Measurements from ENCODE around the gene MED12L.

The MED12L gene

GRCh38 chr3:151330899-151331298, 245.4 kb downstream of the MED12L start:
- no peak for DNase-seq

GRCh38 chr3:151331696-151332095, 246.2 kb downstream of the MED12L start:
- no peak for DNase-seq

GRCh38 chr3:151345859-151346258, 260.4 kb downstream of the MED12L start:
- DNase-seq, result no peak

- DNase-seq, result no peak
These were observed 260.8 kb downstream of the MED12L start for GRCh38 chr3:151346292-151346691.

GRCh38 chr3:151347432-151347831, 262.0 kb downstream of the MED12L start:
- no peak for DNase-seq

- no peak for DNase-seq
These were observed 265.2 kb downstream of the MED12L start for GRCh38 chr3:151350656-151351055.

GRCh38 chr3:151351219-151351618, 265.8 kb downstream of the MED12L start:
- no peak for DNase-seq

GRCh38 chr3:151351648-151352047, 266.2 kb downstream of the MED12L start:
- no peak for DNase-seq

GRCh38 chr3:151356794-151357462, 271.5 kb downstream of the MED12L start:
- no peak for DNase-seq

- DNase-seq, result no peak
These were observed 272.0 kb downstream of the MED12L start for GRCh38 chr3:151357463-151357850.

GRCh38 chr3:151362751-151363174, 277.3 kb downstream of the MED12L start:
- no peak for DNase-seq

GRCh38 chr3:151366993-151367392, 281.5 kb downstream of the MED12L start:
- DNase-seq, result no peak

- no peak for DNase-seq
These were observed 282.0 kb downstream of the MED12L start for GRCh38 chr3:151367448-151367847.

- no peak for DNase-seq
These were observed 286.1 kb downstream of the MED12L start for GRCh38 chr3:151371526-151371925.

GRCh38 chr3:151372063-151372820, 286.8 kb downstream of the MED12L start:
- DNase-seq, result no peak

- no peak for DNase-seq
These were observed 292.4 kb downstream of the MED12L start for GRCh38 chr3:151377768-151378385.

- DNase-seq, result no peak
These were observed 293.7 kb downstream of the MED12L start for GRCh38 chr3:151379083-151379734.

GRCh38 chr3:151382671-151383070, 297.2 kb downstream of the MED12L start:
- no peak for DNase-seq

GRCh38 chr3:151383111-151383510, 297.6 kb downstream of the MED12L start:
- DNase-seq, result no peak

GRCh38 chr3:151383956-151384355, 298.5 kb downstream of the MED12L start:
- no peak for DNase-seq

- no peak for DNase-seq
These were observed 299.3 kb downstream of the MED12L start, which contains the start of gene P2RY12 for GRCh38 chr3:151384741-151385174. P2RY12 (minus strand) TSS chr3:151384753; CDS start chr3:151338845, 45,908 bp downstream.

- no peak for DNase-seq
These were observed 300.6 kb downstream of the MED12L start for GRCh38 chr3:151386056-151386455.

GRCh38 chr3:151387432-151387831, 302.0 kb downstream of the MED12L start:
- no peak for DNase-seq

All from NCI-H2171 (cell line).